GM12801 (cell line): ENCODE results near the gene CDK19.

Source experiments
- TF ChIP-seq, protein P1 (sequence below): IDR thresholded peaks from one replicate; pipeline ENCODE4 v1.5.1; 2011; ENCODE audit warnings: control low read depth; ENCODE audit not compliant: insufficient read length; ENCODE audit errors: extremely low read depth

Gene CDK19

DNA sequence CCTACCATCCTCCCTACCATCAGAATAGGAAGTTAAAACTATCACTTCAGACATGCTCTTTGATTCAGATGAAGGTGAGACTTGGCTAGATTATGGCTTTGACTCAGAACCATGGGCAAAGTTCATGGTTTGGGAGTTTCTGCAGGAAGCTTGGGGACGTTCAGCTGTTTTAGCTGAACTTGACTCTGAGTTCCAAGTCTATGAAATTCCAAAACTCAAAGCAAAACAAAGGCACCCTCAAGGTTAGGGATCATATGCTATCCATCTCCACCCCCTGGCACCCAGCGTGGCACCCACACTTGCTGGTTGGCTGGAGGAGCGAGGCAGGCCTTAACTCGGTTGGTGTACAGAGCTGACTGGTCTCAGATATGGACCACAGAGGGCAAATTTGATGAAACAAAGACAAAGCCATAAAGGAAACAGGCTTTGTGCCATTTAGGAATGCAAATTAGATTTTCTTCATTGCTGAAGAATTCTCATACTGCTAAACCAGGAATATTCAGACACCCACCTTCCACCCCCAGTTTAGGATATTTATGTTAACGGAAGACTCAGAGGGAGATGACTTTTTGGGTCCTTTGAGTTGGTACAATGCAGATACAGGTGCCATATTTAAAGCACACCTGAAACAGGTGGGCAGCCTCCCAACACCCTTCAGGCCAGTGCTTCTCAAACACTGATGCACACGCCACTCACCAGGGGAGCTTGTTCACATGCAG lies 250.4 kb downstream of the CDK19 start:
- TF ChIP-seq, protein P1, sequence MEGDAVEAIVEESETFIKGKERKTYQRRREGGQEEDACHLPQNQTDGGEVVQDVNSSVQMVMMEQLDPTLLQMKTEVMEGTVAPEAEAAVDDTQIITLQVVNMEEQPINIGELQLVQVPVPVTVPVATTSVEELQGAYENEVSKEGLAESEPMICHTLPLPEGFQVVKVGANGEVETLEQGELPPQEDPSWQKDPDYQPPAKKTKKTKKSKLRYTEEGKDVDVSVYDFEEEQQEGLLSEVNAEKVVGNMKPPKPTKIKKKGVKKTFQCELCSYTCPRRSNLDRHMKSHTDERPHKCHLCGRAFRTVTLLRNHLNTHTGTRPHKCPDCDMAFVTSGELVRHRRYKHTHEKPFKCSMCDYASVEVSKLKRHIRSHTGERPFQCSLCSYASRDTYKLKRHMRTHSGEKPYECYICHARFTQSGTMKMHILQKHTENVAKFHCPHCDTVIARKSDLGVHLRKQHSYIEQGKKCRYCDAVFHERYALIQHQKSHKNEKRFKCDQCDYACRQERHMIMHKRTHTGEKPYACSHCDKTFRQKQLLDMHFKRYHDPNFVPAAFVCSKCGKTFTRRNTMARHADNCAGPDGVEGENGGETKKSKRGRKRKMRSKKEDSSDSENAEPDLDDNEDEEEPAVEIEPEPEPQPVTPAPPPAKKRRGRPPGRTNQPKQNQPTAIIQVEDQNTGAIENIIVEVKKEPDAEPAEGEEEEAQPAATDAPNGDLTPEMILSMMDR, result no peak

GRCh38 chr6:110563711-110564110 lies 251.6 kb downstream of the CDK19 start:
- TF ChIP-seq, protein P1, result no peak

GRCh38 chr6:110562316-110562915 lies 252.9 kb downstream of the CDK19 start:
- TF ChIP-seq, protein P1, result no peak

GRCh38 chr6:110561696-110562095 lies 253.6 kb downstream of the CDK19 start:
- TF ChIP-seq, protein P1, result no peak

DNA sequence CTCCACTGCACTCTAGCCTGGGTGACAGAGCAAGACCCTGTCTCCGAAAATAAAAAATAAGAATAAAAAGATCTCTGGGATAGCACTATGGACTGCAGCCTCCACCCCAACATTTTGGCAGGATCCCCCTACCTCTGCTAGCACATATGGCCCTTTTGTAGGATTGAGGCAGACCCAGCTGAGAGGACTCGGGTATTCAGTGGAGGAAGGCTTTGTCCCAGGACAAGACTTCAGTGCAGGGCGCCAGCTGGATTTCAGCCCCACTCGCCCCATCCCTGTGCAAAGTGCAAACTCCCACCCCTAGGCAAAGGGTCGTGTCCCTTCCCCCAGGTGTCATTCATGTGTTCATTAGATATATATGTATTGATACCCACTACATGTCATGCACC lies 254.3 kb downstream of the CDK19 start:
- TF ChIP-seq, protein P1, result no peak

DNA sequence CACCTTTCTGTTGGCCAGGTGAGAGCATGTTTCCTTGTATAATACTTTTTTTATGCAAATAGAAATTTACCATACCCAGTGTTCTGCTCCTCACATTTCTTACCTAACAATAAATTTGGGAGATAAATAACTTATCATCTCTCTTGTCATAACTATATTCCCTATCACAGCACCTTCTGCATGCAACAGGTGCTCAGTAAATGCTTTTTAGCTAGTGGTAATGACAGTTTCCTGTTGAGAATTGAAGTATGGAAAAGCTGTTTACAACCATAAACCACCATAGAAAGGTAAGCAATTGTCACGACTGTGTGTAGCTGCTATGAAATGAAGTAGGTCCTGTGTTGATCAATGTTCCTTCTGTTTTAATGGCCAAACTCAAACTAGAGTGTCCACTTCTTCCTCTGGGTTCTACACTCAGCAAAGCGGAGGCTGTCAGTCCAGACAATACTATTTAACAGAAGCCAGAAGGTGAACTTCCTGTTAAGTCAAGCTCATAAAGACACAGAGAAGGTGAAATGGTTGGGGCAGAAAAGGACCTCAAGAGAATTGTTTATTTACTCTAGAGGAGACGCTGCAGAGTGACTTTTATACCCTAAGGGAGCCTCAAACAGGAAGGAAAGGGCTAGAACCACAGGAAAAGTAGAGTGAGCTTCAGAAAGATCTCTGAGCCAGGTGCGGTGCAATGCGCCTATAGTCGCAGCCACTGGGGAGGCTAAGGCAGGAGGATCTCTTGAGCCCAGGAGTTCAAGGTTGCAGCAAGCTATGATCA lies 254.8 kb downstream of the CDK19 start:
- TF ChIP-seq, protein P1, result no peak
